ENCODE data around the gene OSBPL9. TPM values are rescaled to one million over a fixed set of nuclear protein-coding genes. Genes with fewer than 3 reads are reported as not detected.
A peak's percentile ranks its signal among the peaks of the same experiment; 100 is the strongest.

The OSBPL9 gene
- total and polyA plus RNA-seq, 9 of the 15 experiments (the other 6 are each of a cell fraction or from before 2014, with no cell fraction given) = 43.9 to 217 (median 170) TPM

DNA sequence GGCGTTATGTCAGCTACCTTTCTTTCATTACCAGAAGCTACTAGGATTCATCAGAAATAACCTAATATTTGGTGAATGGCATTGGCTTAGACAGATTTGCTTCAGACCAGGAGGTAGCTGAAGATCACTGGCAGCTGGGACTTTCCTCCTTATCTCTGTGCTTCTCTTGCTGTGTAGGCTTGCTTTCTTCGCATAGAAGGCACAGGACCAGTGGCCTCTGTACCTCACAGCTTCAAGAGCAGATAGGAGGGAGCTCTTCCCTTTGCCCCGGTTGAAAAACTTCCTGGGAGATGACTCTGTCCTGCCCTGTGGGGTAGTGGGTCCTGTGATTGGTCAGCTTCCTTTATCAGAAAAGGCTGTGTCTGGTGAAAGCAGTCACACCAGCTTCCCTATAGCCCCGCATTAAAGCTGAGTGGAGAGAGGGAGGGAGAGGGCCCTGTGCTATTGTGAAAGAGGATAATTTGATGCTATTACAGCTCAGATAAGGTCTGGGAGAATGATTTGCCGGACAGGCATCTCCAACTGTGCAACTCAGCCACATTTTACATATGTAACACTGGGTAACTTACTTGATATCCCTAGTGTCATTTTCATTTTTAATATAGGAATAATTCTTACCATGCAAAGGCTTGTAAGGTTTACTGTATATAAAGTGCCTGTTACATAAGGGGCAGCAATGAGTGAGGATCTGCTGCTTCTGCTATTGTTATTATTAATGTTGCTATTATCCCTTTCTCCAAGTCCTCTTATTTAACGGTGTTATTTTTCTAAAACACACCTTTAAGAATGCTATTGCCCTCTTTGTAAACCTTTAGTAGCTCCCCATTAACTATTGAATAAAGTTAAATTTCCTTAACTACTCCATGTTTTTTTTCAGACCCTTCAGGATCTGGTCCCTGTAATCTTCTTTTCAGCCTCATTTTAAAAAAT lies 31.6 kb downstream of the OSBPL9 start (continued):
- TF ChIP-seq, protein P1, sequence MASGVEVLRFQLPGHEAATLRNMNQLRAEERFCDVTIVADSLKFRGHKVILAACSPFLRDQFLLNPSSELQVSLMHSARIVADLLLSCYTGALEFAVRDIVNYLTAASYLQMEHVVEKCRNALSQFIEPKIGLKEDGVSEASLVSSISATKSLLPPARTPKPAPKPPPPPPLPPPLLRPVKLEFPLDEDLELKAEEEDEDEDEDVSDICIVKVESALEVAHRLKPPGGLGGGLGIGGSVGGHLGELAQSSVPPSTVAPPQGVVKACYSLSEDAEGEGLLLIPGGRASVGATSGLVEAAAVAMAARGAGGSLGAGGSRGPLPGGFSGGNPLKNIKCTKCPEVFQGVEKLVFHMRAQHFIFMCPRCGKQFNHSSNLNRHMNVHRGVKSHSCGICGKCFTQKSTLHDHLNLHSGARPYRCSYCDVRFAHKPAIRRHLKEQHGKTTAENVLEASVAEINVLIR (CRISPR knock-in tag; IDR thresholded peaks at IDR 0.05) = no peak
- no peak for TF ChIP-seq FOXA3 (CRISPR knock-in tag; conservative IDR thresholded peaks at IDR 0.05 in 1 of 2, IDR thresholded peaks at IDR 0.05 in 1 of 2)
- TF ChIP-seq BMI1 (IDR thresholded peaks at IDR 0.05; ENCODE audit: low read length) = no peak
- TF ChIP-seq, protein P2, sequence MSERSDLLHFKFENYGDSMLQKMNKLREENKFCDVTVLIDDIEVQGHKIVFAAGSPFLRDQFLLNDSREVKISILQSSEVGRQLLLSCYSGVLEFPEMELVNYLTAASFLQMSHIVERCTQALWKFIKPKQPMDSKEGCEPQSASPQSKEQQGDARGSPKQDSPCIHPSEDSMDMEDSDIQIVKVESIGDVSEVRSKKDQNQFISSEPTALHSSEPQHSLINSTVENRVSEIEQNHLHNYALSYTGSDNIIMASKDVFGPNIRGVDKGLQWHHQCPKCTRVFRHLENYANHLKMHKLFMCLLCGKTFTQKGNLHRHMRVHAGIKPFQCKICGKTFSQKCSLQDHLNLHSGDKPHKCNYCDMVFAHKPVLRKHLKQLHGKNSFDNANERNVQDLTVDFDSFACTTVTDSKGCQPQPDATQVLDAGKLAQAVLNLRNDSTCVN (CRISPR knock-in tag; IDR thresholded peaks at IDR 0.05) = no peak
- peak; percentile 79 for TF ChIP-seq CBFA2T3 (IDR thresholded peaks at IDR 0.05)
- TF ChIP-seq ZC3H8 (IDR thresholded peaks at IDR 0.05) = no peak
- no peak for TF ChIP-seq BCOR (IDR thresholded peaks at IDR 0.05)
- peak; percentile 52; the same call in 1 of the 2 replicates for TF ChIP-seq ELF1 (tag; IDR thresholded peaks at IDR 0.05)
- no peak for TF ChIP-seq KLF6 (CRISPR knock-in tag; IDR thresholded peaks at IDR 0.05; ENCODE audit: borderline replicate concordance)
- TF ChIP-seq ZNF324 (CRISPR knock-in tag; IDR thresholded peaks at IDR 0.05) = no peak
- TF ChIP-seq ZSCAN29 (IDR thresholded peaks at IDR 0.05) = no peak
- TF ChIP-seq ETV5 (CRISPR knock-in tag; IDR thresholded peaks at IDR 0.05; ENCODE audit: low read depth) = peak; percentile 65; the same call in 1 of the 2 replicates
- TF ChIP-seq SAP30 (IDR thresholded peaks at IDR 0.05; ENCODE audit: borderline replicate concordance, insufficient read depth, low read depth, low read length, poor library complexity, severe bottlenecking) = no peak
- TF ChIP-seq ZNF384 (IDR thresholded peaks at IDR 0.05; ENCODE audit: low read depth, low read length) = no peak
